Measurements from ENCODE around the gene DNAH11.

The DNAH11 gene

GRCh38 chr7:21939136-21939857 is 396.5 kb downstream of the DNAH11 start:
- no peak for DNase-seq

- no peak for DNase-seq
Observed at GRCh38 chr7:21939858-21940372, 397.1 kb downstream of the DNAH11 start.

DNA sequence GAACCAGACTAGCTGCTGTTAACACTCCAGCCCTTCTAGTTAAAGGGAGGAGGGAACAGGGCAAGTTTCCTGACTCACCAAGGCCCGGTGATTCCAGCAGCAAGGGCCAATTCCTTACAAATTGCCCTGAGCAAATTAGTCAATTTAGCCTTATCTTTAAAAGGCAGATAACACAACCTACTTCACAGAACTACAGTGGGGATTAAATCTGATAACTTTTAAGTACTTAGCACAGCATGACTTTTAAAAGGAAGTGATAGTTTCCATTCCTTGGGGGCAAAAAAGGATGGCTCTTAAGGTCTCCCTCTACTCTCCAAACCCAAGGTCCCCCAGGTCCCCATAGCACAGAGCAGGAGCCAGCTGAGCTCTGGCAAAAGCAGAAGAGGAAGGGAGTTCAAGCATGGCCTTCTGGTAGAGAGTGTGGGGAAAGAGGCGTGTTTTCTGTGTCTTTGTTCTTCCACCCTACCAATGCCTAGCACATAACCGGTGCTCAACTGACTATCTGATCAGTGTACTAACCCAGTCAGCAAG is 398.8 kb downstream of the DNAH11 start:
- DNase-seq = no peak

DNA sequence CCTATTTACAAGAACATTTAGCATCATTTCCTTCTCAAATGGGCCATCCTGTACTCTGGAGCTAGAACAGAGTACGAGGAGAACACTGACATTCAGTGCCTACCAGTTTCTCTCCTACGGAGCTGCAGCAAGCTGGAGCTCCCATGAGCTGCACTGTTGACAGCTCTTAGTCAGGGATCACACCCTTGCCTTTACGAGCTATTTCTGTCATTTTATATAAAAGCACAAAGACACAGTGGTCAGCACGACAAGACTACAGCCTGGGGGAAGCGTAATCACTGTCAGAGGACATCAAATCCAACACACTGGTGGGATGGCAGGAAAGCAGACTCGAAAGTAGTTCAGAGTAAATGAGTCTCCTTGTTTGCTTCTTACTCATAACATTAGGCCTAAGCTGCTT is 400.1 kb downstream of the DNAH11 start:
- DNase-seq = no peak

DNA sequence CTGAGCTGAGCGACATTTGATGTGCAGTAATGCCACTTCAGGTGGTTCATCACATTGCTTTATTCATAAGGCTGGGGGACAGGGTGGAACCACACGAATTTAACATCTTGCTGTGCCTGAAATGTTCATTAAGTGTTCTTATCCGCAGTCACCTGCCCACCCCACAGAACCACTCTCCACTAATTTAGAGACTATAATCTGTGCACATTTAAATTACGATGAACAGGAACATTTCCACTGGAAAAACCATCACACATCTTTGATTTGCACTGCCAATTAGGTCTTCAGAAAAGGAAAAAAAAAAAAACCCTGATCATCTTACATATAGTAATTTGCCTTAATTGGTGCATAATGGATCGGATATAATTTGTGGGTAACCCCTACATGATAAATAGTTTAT is 400.6 kb downstream of the DNAH11 start:
- no peak for DNase-seq

GRCh38 chr7:21944616-21945453 is 402.0 kb downstream of the DNAH11 start:
- peak in 1 of 2 experiments; percentile 22 for DNase-seq

DNA sequence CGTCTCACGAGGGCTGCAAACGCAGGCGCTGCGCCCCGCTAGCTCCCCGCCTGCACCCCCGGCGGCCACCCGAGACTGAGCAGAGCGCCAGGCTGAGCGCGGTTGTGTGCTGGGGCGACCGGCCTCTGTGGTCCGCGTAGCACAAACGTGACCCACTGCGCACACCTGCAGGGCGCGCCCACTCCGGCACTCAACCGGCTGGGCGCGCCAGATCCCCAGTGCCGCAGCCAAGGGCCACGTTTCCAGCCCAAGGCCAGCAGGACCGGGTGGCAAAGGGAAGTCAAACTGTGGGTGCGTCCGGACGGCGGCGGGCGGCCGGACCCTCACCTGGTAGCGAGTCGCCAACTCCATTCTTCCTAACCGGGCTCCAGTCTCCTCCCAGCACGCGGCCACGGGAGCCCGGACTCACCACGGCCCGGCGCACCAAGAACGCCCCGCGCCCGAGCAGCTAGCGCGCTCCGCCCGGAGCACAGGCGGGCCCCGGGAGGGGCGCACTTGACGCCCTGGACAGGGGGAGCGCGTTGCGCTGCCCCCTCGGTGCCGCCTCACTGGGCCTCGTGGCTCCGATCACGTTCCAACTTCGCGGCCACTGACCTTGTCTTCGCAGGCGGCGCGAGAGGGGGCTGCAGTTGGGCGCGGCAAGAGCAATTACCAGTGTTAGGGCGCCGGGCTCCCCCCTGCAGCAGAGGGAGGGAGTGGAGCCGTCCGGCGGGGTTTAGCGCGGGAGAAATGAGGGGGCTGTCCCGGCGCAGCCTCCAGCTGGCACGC is 402.8 kb downstream of the DNAH11 start, which contains the start of gene CDCA7L:
Gene CDCA7L (minus strand): TSS at position 446 of the 768 bp plus-strand sequence. CDS start 95 bp downstream, at position 351.
- peak; percentile 28 to 35 for DNase-seq

DNA sequence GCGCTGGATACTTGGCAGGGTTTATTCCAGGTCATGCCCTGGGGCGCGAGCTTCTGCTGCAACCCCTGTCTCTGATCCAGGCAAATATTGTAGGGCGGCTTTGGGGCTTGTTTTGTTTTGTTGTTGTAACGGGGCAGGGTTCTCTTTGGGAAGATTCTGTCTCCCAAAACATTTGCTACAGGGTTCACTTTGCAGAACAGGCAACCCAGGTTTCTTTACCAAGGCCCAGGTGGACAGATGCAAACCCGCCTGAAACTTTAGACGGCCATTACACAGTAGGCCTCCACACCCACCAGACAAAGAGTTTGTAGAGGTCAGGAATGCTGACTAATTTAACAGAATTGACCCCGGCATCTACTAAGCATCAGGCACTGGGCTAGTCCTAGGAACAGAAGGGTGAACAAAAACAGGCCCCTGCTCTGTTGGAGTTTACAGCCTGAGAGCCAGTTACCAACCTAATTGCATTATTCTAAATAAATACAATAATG is 403.4 kb downstream of the DNAH11 start:
- no peak for DNase-seq

- no peak for DNase-seq
Observed at GRCh38 chr7:21947056-21947455, 404.2 kb downstream of the DNAH11 start.

- DNase-seq = no peak
Observed at GRCh38 chr7:21947946-21948345, 405.1 kb downstream of the DNAH11 start.

GRCh38 chr7:21948364-21948763 is 405.5 kb downstream of the DNAH11 start:
- no peak for DNase-seq

DNA sequence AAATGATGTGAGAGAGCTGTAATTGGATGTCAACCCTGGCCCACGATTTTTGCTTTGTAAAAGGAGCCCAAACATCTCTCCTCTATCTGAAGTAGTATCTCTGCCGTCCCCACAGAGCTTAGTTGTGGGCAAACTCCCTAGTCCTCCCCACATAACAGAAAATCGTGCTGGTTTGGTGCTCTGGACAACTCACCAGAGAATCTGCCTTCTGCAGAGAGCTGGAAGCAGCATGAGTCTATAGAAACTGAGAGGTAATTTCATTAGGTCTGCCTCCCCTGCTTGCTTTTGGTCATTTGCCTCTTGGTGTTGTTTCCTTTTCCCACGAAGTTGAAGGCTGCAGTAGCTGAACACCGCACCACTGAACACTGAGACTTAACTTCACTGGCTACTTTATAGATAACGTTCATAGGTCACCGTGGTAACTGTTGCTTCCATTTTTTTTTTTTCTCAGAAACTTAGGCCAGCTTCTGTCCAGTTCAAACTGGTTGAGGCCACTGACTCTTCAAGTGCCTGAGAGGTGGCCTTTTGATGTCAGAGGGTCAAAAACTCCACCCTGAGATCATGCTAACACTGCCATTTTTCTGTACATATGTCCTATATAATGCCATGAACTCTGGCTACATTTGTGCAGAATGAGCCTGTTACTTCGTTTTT is 406.2 kb downstream of the DNAH11 start:
- DNase-seq = no peak

All from activated CD4-positive, alpha-beta T cell treated with anti-CD3 and anti-CD28 coated beads, Interleukin-2, amount 50 U/mL, for 4 hours (primary cell).